Prostate gland (tissue), 2 donors: ENCODE data around the gene ZMAT2.

ENCODE experiments used
- CTCF ChIP-seq, 4 experiments: fragments of 200-600 bp in 2 of 4; fragments of 450-650 bp in 2 of 4; sonication (generic) in 2 of 4; IDR thresholded peaks; 1 replicate in 3 of 4; 2 replicates in 1 of 4; pipeline ENCODE4 v1.5.1; 2016 to 2019; ENCODE audit warnings: antibody characterized with exemption in 4 of 4, mild to moderate bottlenecking in 2 of 4, moderate library complexity in 2 of 4
- POLR2A ChIP-seq: fragments of 450-650 bp; IDR thresholded peaks from one replicate; pipeline ENCODE4 v1.6.1; 2016; ENCODE audit warnings: antibody characterized with exemption, mild to moderate bottlenecking

DNA sequence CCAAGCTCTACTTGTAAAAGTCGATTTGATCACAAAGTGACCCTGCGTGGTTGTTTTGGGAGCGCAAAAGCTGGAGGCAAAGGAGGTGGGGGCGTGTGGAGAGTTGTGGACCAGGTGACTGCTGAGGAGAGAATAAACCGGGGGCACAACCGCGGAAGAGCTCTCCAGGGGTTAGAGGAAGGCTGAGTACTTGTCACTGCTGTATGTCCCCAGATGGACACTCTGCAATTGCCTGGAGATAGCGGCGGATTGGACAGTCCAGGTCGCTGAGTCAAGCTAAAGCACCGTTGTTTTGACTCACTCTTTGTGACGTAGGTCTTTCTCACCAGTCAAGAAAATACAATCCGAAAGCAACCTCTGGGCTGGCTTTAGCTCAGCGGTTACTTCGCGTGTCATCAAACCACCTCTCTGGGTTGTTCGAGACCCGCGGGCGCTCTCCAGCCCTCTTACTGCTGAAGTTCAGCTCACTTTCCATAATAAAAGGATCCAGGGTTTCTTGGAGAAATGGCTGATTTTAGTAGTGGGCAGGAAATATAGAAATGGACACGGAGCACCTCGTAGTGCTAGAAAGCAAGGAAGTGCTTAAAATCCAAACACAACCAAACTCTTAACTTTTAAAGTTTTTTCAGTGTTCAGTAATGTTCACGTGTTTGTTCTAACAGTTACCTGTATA lies 25.7 kb downstream of the ZMAT2 start:
- TF ChIP-seq CTCF (IDR thresholded peaks at IDR 0.05) (no peak), POLR2A (no peak)
